Stimulated activated CD8-positive, alpha-beta memory T cell treated with anti-CD3 and anti-CD28 coated beads, Interleukin-15, amount 100 ng/mL, for 4 hours (primary cell): ENCODE data around the gene ZBTB46.
"Not testable (repeated sequence)": the region's sequence is repeated elsewhere in the genome, so short reads cannot be mapped to it uniquely, and the experiment has no call there.

Source experiments
- DNase-seq, 2 donors: peaks; one replicate each; pipeline ENCODE4 v3.0.0-alpha.2; 2020; ENCODE audit warnings: low read depth in 2 of 2

ZBTB46 gene

GRCh38 chr20:63735859-63736718 lies 95.0 kb downstream of the ZBTB46 start, which contains the start of gene LIME1:
LIME1 (plus strand) TSS chr20:63736664; CDS start chr20:63737550, 886 bp downstream.
- DNase-seq: peak; percentile 51 to 65

- DNase-seq: no peak
Observed at GRCh38 chr20:63734946-63735858, 95.9 kb downstream of the ZBTB46 start.

GRCh38 chr20:63734111-63734945 lies 96.7 kb downstream of the ZBTB46 start:
- DNase-seq: no peak

DNA sequence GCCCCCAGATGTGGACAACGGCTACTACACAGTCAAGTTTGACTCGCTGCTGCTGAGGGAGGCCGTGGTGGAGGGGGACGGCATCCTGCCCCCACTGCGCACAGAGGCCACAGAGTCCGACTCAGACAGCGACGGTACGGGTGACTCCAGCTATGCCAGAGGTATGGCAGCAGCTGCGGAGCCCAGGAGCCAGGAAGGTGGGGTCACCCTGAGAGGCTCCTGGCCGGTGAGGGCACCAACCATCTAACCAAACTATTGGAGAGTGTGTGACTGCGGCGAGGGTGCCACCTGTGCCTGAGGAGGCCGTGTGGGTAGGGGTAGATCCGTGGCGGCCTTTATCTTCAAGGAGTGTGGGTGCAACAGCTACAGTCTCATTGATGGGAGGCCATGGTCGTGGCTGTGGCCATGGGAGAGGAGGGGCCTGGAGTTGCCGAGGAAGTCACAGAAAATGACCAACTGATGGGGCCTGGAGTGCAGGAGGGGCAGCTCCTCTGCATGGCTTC lies 97.4 kb downstream of the ZBTB46 start:
- DNase-seq: no peak

DNA sequence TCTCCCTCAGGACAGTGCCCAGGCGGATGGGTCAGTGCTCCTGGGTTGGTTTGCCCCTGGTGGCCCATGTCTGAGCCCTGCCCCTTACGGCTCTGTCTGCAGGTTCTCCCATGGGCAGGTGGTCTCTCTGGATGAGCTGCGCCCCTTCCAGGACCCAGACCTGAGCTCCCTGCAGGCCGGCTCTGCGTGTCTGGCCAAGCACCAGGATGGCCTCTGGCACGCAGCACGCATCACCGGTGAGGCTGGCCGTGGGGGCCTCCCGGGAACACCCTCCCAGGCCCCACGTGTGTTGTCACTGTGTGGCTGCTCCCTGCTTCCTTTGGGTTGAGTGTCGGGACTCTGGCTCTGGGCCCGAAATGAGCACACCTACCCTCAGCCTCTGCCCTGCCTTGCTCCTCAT lies 97.9 kb downstream of the ZBTB46 start:
- DNase-seq: no peak

GRCh38 chr20:63732118-63733095 lies 98.7 kb downstream of the ZBTB46 start:
- DNase-seq: no peak

- DNase-seq: no peak
Observed at GRCh38 chr20:63731410-63731809, 99.7 kb downstream of the ZBTB46 start.

DNA sequence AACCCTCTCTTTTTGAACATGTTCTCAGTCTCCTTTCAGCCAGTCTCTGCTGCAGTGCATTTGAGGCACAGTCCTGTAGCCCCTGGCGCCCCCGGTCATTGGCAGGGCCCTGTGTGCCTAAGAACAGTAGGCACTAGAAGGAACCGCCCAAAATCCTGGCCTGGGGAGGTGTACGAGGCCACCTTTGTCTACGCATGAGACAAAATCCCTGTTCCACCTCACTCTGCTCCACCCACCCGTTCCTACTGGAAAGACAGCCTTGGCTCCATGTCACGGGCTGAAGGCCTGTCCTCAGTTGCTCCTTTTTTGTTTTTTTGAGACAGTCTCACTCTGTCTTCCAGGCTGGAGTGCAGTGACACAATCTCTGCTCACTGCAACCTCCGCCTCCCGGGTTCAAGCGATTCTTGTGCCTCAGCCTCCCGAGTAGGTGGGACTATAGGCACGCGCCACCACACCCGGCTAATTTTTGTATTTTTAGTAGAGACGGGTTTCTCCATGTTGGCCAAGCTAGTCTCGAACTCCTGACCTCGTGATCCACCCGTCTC lies 100.8 kb downstream of the ZBTB46 start:
- DNase-seq: not testable (repeated sequence)

- DNase-seq: not testable (repeated sequence)
Observed at GRCh38 chr20:63722967-63723622, 108.0 kb downstream of the ZBTB46 start.

DNA sequence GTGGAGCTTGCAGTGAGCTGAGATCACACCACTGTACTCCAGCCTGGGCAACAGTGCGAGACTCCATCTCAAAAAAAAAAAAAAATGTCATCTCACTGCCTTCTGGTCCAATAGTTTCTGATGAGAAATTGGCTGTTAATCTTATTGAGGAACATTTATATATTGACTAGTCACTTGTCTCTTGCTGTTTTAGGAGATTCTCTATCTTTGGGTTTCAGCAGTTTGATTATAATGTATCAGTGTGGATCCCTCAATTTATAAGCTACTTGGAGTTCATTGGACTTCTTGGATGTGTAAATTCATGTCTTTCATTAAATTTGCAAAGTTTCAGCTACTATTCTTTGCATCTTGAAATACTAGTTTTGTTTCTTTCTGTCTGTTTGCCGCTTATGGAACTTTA lies 112.1 kb downstream of the ZBTB46 start:
- no peak for DNase-seq

DNA sequence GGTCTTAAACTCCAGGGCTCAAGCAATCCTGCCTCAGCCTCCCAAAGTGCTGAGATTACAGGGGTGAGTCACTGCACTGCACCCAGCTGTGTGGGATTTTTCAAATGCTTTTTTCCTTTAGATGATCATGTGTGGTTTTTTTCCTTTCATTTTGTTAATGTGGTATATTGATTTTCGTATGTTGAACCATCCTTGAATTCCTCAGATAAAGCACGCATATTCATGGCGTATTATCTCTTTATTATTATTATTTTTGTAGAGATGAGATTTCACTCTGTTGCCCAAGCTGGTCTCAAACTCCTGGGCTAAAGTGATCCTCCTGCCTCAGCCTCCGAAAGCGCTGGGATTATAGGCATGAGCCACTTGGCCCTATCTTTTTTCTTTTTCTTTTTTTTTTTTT lies 116.2 kb downstream of the ZBTB46 start:
- DNase-seq: no peak

DNA sequence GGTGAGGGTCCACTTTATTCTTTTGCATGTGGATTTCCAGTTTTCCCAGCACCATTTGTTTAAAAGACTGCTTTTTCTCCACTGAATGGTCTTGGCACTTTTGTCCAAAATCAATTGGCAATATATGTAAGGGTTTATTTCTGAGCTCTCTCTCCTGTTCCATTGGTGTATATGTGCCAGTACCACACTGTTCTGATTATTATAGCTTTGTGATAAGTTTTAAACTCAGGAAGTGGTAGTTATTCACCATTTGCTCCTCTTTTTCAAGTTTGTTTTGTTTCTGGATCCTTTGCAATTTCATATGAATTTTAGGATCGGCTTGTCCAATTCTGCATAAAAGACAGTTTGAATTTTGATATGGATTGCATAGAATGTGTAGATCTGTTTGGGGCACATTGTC lies 118.9 kb downstream of the ZBTB46 start:
- DNase-seq: no peak

GRCh38 chr20:63711085-63711645 lies 119.9 kb downstream of the ZBTB46 start:
- no peak for DNase-seq

GRCh38 chr20:63709149-63709527 lies 121.9 kb downstream of the ZBTB46 start:
- no peak for DNase-seq

GRCh38 chr20:63708301-63709148 lies 122.5 kb downstream of the ZBTB46 start:
- no peak for DNase-seq

DNA sequence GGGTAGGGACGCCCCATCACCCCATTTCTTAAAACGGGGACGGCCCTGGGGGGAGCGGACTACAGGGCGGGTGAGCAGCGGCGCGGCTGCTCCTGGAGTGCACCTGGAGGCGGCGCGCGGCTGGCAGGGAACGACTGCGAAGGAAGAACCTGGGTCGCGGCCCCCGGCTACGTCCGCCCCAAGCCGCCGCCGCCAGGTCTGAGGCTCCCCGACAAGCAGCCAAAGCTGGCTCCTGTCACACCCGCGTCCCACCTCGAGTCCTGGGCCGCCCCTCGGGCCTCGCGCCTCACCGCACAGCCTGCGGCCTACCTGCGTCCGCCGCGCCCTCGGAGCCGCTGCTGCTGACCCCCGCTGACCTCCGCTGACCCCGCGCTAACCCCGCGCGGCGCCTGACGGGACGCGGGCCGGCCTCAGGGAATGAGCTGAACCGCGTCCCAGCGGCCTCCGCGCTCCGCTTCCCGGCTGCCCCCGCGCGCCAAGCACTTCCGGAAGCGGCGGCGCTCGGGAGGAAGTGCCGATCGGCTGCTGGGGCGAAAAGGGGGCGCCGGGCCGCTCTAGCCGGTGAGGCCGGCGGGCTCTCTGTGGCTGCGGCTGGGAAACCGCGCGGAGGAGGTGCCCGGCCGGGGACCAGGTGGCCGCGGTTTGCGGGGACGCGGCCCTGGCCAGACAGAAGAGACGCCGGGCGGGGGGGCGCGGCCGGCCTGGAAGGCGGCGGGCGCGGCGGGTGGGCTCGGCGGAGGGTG lies 123.3 kb downstream of the ZBTB46 start, which contains the start of the genes ARFRP1 and ZGPAT:
TSS of gene ARFRP1 (minus strand) at position 419 of the 743 bp plus-strand sequence. CDS start 885 bp downstream, outside the sequence.
TSS of gene ZGPAT (plus strand) at position 482 of the 743 bp plus-strand sequence. CDS start 542 bp downstream, outside the sequence.
- DNase-seq: peak; percentile 71 to 77
